ENCODE data around the gene GPR101. TPM values are rescaled to one million over a fixed set of nuclear protein-coding genes. Genes with fewer than 3 reads are reported as not detected.

Gene GPR101
- total and polyA plus RNA-seq, 10 of the 15 experiments (the other 5 are each of a cell fraction or from before 2014, with no cell fraction given): not detected

DNA sequence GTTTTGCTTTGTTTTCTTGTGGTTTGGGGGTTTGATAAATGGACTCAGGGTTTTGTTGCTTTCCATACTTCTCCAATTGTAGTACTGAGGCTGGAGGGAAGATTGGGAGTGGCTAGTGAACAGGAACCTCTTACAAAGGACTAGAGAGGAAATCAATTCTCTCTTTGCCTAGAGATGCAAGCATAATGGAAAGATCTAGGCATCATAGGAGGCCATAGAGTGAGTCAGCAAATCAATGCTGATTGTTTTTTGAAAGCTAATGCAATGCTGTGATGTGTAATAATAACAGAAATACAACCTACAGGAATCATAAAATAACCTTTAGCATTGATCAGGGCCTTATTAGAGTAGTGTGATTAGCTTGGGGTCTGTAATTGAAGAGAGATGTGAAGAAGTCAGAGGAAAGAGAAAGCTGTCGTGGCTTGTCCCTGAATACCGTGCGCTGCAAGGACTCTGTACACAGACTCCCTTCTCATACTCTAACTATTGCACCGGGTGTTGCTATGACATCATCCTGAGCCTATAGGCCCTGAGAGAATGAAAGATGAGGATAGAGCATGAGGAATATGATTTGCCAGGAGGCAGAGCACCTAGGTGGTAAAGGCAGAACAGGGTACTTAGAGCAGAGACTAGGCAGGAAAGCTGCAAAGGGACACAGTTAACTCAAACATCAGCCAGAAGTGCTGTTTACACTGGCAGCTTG is 29.3 kb upstream of the GPR101 start (continued):
- TF ChIP-seq, protein P1, sequence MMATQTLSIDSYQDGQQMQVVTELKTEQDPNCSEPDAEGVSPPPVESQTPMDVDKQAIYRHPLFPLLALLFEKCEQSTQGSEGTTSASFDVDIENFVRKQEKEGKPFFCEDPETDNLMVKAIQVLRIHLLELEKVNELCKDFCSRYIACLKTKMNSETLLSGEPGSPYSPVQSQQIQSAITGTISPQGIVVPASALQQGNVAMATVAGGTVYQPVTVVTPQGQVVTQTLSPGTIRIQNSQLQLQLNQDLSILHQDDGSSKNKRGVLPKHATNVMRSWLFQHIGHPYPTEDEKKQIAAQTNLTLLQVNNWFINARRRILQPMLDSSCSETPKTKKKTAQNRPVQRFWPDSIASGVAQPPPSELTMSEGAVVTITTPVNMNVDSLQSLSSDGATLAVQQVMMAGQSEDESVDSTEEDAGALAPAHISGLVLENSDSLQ (IDR thresholded peaks at IDR 0.05): no peak
- TF ChIP-seq SMAD5 (IDR thresholded peaks at IDR 0.05; ENCODE audit: low read depth) (no peak), NFYA (IDR thresholded peaks at IDR 0.05; ENCODE audit: borderline replicate concordance, low read depth, low read length) (no peak)
- TF ChIP-seq, protein P2, sequence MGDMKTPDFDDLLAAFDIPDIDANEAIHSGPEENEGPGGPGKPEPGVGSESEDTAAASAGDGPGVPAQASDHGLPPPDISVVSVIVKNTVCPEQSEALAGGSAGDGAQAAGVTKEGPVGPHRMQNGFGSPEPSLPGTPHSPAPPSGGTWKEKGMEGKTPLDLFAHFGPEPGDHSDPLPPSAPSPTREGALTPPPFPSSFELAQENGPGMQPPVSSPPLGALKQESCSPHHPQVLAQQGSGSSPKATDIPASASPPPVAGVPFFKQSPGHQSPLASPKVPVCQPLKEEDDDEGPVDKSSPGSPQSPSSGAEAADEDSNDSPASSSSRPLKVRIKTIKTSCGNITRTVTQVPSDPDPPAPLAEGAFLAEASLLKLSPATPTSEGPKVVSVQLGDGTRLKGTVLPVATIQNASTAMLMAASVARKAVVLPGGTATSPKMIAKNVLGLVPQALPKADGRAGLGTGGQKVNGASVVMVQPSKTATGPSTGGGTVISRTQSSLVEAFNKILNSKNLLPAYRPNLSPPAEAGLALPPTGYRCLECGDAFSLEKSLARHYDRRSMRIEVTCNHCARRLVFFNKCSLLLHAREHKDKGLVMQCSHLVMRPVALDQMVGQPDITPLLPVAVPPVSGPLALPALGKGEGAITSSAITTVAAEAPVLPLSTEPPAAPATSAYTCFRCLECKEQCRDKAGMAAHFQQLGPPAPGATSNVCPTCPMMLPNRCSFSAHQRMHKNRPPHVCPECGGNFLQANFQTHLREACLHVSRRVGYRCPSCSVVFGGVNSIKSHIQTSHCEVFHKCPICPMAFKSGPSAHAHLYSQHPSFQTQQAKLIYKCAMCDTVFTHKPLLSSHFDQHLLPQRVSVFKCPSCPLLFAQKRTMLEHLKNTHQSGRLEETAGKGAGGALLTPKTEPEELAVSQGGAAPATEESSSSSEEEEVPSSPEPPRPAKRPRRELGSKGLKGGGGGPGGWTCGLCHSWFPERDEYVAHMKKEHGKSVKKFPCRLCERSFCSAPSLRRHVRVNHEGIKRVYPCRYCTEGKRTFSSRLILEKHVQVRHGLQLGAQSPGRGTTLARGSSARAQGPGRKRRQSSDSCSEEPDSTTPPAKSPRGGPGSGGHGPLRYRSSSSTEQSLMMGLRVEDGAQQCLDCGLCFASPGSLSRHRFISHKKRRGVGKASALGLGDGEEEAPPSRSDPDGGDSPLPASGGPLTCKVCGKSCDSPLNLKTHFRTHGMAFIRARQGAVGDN (IDR thresholded peaks at IDR 0.05): no peak

All from GM12878 (cell line).